Gastroesophageal sphincter (tissue), 3 donors: Measurements from ENCODE around the gene DPYSL4.

Source experiments
- EP300 ChIP-seq: sonication (generic); formaldehyde crosslinking; IDR thresholded peaks from one replicate; pipeline ENCODE4 v1.6.1; 2017; ENCODE audit warnings: antibody characterized with exemption, mild to moderate bottlenecking
- POLR2A ChIP-seq, 2 donors: fragments of 450-650 bp; IDR thresholded peaks; one replicate each; pipeline ENCODE4 v1.6.1; 2017; ENCODE audit warnings: antibody characterized with exemption in 2 of 2, mild to moderate bottlenecking in 2 of 2, moderate library complexity in 1 of 2
- POLR2AphosphoS5 ChIP-seq: sonication (generic); formaldehyde crosslinking; IDR thresholded peaks from one replicate; pipeline ENCODE4 v1.6.1; 2017; ENCODE audit warnings: antibody characterized with exemption
- TF ChIP-seq, protein P1 (sequence below), 4 experiments: fragments of 200-600 bp in 2 of 4; fragments of 450-650 bp in 2 of 4; sonication (generic) in 1 of 4; IDR thresholded peaks; one replicate each; pipeline ENCODE4 v1.5.1; 2017 to 2019; ENCODE audit warnings: antibody characterized with exemption in 4 of 4, mild to moderate bottlenecking in 2 of 4, moderate library complexity in 2 of 4

DNA sequence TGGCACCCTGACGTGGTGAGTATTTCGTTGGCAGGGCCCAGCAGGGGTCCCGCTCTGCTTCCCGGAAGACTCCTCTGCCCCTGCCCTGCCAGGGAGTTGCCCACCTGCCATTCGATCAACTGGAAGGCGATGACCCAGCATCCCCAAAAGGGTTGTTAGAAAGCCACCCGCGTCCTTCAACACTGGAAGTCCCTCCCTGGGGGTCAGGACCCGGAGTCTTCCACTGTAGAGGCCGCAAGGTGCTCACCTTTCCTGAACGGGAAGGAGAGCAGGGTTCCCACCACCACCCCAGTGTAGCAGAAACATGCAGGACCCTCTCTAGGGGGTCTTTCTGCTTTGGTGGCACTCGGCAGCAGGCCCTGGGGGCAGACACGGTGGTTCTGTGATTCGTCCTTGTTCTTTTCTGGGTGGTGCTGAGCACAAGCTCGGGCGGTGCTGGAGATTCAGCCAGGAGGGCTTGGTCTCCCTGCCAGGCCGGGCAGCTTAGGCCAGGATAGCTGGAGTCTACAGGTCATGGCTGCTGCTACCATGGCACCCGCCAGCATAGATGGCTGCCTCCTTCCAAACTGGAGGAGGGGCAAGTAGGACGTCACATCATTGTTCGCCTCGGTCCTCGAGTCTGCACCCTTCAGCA lies 19.6 kb upstream of the DPYSL4 start:
- TF ChIP-seq, protein P1, sequence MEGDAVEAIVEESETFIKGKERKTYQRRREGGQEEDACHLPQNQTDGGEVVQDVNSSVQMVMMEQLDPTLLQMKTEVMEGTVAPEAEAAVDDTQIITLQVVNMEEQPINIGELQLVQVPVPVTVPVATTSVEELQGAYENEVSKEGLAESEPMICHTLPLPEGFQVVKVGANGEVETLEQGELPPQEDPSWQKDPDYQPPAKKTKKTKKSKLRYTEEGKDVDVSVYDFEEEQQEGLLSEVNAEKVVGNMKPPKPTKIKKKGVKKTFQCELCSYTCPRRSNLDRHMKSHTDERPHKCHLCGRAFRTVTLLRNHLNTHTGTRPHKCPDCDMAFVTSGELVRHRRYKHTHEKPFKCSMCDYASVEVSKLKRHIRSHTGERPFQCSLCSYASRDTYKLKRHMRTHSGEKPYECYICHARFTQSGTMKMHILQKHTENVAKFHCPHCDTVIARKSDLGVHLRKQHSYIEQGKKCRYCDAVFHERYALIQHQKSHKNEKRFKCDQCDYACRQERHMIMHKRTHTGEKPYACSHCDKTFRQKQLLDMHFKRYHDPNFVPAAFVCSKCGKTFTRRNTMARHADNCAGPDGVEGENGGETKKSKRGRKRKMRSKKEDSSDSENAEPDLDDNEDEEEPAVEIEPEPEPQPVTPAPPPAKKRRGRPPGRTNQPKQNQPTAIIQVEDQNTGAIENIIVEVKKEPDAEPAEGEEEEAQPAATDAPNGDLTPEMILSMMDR (IDR thresholded peaks at IDR 0.05): no peak
- no peak for TF ChIP-seq POLR2A (IDR thresholded peaks at IDR 0.05)
- no peak for TF ChIP-seq POLR2AphosphoS5
- TF ChIP-seq EP300: no peak
